GM18526 (cell line): ENCODE results near the gene THAP5.
A peak's percentile ranks its signal among the peaks of the same experiment; 100 is the strongest.

ENCODE experiments used
- POLR2A ChIP-seq: IDR thresholded peaks from 3 replicates; pipeline ENCODE4 v1.6.1; 2011; ENCODE audit not compliant: insufficient read length; ENCODE audit errors: extremely low read depth

The THAP5 gene, protein sequence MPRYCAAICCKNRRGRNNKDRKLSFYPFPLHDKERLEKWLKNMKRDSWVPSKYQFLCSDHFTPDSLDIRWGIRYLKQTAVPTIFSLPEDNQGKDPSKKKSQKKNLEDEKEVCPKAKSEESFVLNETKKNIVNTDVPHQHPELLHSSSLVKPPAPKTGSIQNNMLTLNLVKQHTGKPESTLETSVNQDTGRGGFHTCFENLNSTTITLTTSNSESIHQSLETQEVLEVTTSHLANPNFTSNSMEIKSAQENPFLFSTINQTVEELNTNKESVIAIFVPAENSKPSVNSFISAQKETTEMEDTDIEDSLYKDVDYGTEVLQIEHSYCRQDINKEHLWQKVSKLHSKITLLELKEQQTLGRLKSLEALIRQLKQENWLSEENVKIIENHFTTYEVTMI

DNA sequence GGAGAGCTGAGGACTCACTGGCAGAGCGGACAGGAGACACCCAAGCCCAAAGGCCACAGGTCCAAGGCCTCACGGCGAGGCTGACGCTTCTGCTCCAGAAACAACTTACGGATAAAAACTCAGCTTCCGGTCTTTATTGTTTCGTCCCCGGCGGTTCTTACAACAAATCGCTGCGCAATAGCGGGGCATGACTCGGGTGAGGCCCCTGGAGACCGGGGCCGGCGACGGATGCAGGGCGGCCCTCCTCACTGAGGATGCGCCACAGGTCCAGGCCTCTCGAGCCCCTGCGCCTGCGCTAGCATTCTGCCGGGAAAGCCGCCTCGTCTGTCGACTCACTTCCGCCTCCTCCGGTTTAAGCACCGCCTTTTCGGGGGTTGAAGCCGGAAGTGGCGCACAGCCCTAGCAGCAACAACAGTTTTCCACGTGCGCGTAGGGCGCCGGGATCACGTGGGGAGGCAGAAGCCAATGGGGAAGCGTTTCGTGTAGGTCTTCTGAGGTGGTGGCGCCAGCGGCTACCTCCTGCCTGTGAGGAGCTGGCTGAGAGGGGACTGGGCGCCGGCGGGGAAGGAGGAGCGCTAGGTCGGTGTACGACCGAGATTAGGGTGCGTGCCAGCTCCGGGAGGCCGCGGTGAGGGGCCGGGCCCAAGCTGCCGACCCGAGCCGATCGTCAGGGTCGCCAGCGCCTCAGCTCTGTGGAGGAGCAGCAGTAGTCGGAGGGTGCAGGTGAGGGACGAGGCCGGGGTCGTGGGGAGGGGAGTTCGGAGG, at the start of gene THAP5, which contains the start of gene DNAJB9:
Gene THAP5 (minus strand): TSS at position 326 of the 765 bp plus-strand sequence. CDS start 137 bp downstream, at position 189.
Gene DNAJB9 (plus strand): TSS at position 494 of the 765 bp plus-strand sequence. CDS start 1,853 bp downstream, outside the sequence.
- peak; percentile 88 for TF ChIP-seq POLR2A

DNA sequence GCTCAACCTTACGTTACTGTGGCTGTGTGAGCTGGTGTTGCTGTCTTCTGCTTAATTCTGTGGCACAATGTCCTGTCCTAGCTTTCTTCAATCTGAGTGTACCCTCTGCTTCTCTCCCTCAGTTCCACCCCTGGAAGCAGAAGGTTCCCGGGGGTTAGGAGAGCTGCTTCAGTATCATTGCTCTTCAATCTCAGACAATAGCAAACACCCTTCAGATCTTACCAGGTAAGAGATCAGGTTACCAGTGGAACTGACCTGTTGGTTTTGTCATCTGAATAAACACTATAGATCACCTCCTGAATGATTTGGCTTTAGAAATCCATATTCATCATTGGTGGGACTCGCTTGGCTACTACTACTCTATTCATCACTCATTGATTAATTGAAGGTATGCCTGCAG, 48.5 kb upstream of the THAP5 start:
- no peak for TF ChIP-seq POLR2A

DNA sequence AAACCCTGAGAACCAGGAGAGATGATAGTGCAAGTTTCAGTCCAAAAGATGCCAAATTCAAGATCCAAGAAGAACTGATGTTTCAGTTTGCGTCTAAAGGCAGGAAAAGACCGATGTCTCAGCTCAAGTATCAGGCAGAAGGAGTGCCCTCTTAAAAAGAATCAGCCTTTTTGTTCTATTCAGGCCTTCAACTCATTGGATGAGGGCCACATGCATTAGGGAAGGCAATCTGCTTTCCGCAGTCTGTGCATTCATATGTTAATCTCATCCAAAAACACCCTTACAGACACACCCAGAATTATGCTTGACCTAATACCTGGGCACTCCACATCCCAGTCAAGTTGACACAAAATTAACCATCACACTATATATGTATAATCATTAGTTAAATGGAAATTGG, 45.4 kb upstream of the THAP5 start:
- TF ChIP-seq POLR2A: no peak

DNA sequence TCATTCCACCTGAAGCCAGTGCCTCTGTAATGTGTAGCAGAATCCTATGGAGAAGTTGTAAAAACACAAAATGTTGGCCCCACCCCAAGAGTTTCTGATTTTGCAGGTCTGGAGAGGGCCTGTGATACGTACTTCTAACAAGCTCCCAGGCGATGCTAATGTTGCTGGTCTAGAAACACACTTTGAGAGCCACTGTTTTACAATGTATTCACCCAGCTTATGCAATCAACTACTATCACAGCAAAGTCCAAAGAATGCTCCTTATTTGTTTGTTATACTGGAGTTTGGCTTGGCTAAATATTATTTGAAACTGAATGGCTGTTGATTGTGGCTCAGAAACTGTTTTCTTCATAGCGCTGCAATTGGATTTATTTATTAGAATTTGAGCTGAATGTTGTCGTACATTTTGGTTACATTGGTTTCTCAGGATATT, 44.5 kb upstream of the THAP5 start:
- no peak for TF ChIP-seq POLR2A

DNA sequence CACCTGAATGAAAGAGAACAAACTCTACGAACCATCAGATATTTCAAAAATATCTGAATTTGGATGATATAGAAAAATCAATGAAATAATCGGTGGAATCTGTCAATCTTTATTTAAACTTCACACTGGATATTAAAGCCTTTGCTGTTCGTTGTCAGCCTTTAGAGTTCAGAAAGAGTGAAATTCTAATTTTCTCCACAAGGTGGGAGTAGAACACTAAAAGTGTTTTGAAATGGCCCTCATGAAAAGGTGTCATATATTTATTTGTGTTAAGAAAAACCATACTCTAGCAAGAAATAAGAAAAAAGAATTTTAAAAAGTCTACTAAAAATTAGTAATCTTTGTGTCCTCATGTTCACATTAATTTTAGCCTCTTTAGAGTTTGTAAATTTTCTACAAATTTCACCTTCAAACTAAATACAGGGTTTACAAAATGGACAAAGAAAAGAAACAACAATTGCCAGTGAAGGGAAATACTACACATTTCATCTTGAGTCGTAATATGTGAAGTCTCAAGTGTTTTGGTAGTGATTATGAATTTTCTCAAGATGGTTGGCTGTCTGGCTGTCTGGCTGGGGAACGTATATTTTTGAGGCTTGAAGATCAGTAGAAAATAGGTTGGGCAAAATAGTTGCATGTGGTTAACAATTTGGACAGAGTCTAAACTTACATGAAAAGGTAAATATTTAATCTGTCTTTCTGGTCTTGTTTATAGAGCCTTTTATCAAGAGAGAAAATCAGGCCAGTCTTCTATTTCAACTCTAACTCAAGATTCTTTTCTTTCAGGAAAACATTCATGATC, 43.8 kb upstream of the THAP5 start:
- no peak for TF ChIP-seq POLR2A

DNA sequence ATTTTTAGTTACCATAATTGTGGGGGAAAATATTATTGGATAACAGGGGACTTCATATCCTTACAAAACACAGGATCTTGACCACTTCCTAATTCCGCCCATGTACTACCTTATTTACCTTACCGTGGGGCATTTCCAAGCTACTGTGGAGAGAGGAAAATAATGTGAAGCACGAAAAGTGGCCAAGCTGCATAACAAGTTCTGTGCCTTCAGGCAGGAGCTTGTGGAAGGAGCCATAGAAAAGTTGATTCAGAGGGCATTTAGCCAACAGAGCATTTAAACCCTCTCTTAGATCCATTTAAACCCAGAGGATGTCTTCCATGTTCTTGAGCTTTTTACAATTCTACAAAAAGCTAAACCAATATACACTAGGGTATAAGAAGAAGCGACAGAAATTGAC, 41.8 kb upstream of the THAP5 start:
- no peak for TF ChIP-seq POLR2A

DNA sequence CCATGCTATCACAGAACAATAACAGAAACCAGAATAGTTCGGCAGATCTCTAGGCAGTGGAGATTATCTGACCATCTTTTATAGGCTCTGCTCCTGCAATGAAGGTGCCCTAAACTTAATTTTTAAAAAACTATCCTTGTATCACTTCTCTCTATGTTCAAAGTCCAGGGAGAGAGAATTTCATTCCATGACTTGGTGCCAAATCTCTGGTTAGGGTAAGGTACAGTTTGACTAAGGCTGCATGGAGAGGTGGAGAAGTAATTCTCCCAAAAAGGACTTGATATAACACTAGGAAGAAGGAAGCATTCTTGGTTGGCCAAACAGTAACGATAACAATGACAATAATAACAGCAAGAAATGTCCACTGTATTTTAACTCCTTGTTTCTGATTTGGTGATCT, 40.1 kb upstream of the THAP5 start:
- TF ChIP-seq POLR2A: no peak

DNA sequence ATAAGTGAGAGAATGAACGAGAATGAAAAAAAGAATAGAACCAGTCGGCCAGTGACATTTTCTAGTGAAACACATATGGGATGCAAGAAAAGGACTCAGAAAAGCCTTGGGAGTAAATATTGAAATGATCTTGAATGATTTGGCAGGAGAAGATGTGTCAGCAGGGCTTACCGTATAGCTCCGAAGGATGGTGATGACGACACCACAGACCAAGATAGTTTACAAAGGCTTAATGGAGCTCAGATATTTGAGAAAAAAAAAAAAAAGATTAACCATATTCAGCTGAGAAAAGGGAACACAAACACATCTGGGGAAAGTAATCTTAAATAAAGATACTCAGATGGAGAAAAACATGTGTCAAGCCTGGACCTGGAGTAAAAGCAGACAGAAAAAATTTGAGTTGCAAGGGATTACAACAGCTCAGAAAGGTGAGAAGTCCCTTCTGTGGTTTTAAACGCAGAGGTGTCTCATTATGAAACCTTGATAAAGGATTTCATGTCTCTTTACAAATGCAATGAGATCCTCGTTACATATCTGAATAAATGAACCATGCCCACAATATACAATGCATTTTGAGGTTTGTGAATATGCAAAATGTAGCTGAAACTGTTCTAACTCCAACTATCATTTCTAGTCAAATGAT, 36.2 kb upstream of the THAP5 start:
- TF ChIP-seq POLR2A: no peak

DNA sequence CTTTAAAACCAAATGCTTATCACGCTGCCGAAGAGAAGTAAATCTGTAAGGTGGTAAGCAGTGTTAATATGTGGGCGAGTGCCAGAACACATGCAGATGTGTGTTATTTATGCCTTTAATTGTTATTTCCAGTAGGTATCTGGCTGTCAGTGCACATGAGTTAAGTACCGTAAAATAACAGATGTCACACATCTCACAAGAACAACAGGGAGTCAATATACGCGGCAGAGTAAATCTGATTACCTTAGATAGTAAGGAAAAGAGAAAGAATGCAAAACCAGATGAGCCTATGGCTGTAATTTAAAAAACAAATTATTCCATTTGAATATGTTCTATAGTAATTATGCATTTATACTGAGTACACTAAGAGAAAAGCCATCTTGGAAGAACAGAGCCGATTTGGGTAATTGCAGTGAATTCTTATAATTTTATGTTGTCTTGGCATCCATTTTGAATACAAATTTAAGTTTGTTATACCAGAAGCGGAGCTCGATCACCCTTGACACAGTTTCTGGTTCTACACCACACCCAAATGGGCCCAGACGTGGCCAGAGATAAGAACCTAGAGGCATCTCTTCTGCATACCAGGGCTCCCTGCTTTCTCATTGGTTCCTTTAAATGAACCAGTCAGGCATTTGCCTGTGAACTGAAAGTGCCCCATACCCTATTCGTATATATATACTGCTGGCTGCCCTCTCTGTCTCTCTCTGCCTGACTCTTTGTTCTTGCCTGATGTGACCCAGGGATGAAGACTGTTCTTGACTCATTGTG, 35.0 kb upstream of the THAP5 start:
- TF ChIP-seq POLR2A: no peak

DNA sequence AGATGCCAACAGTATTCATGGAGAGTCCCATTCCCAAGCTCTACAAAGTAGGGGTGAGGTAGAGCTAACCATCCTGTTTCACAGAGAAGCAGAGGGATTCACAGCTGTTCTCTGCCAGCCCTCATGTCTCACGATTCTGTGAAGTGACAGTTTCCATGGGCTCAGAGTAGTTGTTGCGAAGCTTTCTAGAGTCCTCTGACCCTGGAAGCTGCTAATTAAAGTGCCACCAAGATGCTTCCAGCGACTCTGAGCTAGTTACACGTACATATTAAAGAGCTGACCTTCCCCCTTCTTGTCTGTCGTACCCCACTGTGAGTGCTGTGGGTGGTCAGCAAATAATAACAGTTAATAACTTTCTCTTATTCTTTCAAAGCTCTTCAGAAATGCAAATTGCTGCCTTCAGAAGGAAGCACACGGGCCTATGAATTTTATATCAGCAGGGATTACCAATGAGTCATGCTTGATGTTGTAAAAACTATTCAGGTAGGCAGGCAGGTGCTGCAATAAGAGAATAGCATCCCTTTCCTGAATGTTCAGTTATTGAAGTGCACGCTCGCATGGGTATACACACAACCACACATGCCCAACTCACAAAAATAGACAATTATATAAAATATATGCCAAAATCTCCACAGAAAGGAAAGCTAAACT, 34.3 kb upstream of the THAP5 start:
- no peak for TF ChIP-seq POLR2A

DNA sequence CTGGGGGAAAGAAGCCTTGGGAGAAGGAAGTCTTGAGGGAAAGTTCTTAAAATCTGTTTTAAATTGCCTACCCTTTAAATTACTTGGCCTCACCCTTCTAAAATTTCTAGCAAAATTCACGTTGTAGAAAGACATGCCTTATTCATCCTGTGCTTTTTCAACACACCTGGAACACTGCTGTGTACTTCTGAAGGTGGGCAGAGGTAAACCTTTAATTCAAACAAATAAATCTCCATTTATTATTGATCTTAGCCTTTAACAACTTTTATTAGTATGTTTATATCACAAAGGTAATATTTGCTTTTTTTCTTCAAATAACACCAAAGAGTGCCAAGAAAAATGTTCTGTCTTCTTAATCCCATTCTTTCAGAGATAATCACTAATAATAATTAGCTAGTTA, 30.9 kb upstream of the THAP5 start:
- TF ChIP-seq POLR2A: no peak

DNA sequence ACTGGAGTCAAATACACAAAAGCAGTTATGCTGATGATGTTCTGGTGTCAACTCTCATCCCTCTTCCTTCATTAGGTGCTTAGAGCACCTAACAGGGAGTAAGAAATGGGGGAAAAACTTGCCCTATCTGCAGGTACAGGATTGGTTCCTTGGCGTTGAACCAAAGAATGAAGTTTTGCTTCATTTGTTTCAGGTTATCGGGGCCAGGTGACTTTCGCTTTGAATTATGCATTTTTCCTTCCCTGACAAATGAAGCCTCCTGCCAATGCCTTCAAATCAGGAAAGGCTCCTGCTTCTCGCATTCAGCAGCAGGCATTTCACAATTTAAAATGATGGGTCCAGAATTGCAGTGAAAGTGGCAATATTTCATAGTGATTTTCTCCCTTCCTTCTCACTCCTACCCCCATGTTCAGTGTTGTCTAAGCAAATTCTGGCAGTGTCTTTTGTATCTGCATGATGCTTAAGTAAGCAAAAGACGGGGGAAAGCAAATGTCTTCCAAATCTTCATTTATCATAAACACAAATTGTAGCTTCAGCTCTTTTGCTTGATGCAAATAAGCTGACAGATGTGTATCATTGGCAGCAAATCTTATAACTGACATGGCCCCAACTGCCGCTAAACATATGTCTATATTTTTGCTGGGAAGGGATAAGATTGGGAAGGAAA, 29.5 kb upstream of the THAP5 start:
- no peak for TF ChIP-seq POLR2A

DNA sequence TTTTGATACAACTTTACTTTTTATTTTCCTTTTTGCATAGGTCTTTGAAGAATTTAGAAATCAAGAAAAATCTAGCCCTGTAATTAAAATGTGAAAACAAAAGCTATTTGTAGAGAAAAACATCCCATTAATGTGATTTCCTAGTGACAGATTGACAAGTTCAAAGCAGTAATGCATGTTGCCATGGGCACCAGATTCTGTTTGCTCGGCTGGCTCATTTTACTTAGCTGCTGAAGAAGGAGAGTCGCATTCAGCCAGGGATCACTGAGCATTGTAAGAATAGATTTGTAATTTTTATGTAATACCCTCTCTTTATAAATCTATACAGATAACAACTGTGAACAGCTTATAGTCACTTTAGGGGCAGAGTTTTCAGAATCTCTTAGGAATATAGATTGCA, 28.6 kb upstream of the THAP5 start:
- TF ChIP-seq POLR2A: no peak
